Measurements from ENCODE around the gene FH.
A peak's percentile ranks its signal among the peaks of the same experiment; 100 is the strongest.

Gene FH

DNA sequence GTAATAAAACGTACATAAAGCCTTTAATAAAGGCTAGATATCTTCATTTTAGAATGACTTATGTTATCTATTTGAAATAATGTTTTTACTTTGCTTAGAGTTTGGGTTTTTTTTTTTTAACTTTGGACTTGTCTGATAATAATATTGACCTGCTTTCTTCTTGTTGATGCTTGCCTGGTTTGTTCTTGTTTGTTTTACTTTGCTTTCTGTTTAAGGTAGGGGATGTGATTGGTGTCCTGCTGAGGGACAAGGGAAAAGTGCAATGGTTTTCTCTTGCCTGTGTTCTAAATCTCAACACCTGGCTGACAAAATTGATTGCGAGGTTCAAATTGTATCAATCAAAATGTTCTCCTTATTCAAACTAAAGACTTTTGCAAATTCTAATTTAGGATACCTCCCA is 2.2 kb upstream of the FH start:
- DNase-seq (ENCODE audit: low read depth, low spot score): no peak

DNA sequence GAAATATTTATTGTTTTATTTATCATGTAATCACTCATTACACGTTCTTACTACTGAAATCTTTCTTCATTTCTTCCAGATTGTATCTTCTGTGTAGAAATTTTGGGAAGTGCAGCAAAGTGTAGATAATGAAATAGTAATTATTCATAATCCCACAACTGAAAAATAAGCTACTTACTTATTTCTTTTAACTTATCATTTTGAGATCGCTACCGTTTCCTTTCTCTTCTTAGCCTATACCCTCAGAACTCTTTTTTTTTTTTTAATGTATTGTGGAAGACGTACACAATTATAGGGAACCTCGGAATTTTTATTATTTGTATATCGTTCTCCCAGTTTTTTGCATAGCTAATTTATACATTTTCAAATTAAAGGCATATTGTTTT is 518 bp upstream of the FH start:
- no peak for DNase-seq (ENCODE audit: low read depth, low spot score)

DNA sequence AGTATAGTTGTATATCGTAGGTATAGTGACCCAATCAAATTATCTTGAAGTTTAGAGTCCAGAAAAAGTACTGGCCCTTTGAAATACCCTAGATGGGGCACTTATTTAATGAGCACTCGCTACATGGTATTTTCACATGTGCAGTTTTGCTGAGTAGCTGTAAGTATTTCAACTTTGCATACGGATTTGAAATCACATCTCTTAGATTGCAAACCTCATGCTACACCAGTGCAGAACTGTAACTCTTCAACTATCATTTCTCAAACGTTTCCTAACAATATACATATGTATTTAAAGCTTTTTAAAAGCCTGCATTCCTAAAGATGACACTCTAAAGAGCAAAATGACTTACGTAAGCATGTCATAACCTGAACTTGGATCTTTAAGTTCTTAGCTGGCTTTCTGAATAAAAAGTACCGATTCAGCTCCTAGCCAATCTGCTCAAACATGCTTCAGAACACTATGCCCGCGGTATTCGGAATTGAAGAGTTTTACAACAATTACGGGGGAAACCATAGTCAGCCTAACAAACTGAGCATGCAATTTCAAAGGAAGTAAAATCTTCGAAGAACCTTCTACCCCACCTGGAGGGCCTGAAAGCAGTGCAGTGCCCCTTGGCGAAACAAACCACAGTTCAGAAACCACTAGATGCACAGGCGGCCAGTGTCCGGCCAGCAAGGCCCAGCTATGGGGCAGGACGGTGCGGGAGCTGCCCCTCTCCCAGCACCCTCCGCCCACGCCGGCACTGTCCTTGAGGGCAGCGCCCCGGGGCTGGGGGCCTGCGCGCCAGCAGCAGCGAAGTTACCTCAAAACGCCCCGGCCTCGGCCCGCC is 863 bp downstream of the FH start:
- no peak for DNase-seq (ENCODE audit: low read depth, low spot score)

GRCh38 chr1:241513378-241513777 is 6.2 kb downstream of the FH start:
- no peak for DNase-seq (ENCODE audit: low read depth, low spot score)

- DNase-seq (ENCODE audit: low read depth, low spot score): no peak
Observed at GRCh38 chr1:241507189-241507863, 12.2 kb downstream of the FH start.

GRCh38 chr1:241503444-241503843 is 16.1 kb downstream of the FH start:
- no peak for DNase-seq (ENCODE audit: low read depth, low spot score)

GRCh38 chr1:241499910-241500309 is 19.6 kb downstream of the FH start:
- DNase-seq (ENCODE audit: low read depth, low spot score): peak; percentile 62

DNA sequence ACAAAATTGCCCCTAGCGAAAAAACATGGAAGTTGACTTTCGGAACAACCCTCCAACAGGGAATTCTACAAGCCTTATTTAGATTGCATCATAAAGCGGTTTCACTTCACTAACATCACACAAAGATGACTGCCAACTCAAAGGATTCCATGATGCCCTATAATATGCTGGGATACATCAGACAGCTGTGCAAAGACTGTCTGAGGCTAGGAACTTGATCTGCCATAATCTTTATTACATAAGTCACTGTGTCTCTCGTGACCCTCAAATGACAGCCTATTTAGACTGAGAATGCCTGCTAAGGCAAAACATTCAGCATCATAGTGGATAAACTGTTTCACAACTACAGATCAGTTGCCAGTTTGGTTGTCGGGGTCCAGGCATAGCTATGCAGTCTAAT is 23.8 kb downstream of the FH start:
- no peak for DNase-seq (ENCODE audit: low read depth, low spot score)

DNA sequence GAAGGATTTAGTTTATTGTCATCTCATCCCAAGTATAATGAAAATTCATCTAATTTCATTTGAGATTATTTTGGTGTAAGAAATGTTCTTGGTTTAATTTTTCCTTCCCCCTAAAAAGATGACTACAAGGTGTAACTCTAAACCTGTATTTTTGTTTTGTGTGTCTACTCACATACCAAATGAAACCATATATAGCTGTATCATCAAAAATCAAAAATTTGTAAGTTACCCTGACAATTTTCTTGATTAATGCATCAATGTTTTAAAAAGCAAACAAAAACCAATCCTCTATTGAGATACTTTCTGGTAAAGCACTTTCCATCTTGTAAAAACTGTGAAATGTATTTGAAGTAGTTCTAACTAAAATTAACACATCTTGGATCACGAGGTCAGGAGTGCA is 30.8 kb downstream of the FH start:
- DNase-seq (ENCODE audit: low read depth, low spot score): no peak

DNA sequence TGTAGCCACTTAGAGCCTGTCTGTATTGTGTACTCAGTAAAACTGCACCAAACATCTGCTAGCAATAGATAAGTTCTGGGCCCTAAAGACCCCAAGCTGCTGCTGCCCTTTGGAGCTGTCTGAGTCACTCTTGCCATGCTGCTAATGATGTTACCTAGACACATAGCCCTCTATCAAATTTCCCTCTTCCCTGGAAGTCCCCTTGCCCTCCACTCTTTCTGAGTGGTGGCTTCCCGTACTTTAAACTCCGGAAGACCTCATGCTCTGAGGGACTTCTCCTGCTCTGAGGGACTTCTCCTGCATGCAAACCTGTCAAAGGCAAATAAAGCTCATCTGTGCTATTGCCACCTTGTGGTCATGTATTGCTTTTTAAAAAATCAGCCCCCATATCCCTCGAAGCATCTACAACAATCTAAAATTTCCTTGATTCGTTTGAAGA is 34.0 kb downstream of the FH start:
- DNase-seq (ENCODE audit: low read depth, low spot score): peak; percentile 18

DNA sequence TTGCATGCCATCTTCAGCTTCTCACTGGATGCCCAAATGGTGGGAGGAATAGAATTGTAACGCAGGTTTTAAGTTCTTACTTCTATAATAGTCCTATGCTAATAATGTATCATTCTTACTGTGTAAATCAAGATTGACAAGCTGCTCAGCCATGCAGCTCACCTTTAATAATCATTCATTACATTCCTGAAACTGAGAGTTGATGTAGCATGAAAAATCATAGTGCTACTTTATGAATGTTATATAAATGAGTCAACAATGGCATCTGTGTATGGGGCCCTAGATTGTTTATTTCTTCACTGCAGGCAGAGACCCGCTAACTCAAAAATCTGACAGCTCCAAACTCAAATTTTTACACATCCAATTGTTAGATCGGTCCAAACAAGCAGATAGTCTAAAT is 34.4 kb downstream of the FH start:
- DNase-seq (ENCODE audit: low read depth, low spot score): no peak

DNA sequence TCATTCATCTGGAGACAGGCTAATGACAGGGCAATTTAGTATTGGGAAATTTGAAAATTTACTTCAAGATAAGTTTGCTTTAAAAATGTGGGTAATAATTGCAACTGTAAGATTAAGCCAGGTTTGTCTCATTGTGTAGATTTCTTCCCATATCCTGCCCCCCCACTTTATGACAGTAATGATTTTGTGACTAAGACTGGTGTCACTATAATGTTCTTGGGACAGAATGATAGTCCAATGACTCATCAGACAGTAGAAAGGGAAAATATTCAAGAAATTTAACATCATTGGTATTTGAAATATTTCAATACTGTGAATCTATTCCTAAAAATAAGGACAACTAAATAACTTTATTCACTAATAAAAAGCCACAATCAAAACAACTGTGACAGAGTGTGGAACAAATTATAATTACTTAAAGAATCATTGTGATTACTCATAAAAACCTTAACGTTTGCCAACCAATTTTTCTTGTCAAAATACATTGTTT is 36.7 kb downstream of the FH start:
- DNase-seq (ENCODE audit: low read depth, low spot score): peak; percentile 24

GRCh38 chr1:241479294-241479693 is 40.3 kb downstream of the FH start:
- no peak for DNase-seq (ENCODE audit: low read depth, low spot score)

DNA sequence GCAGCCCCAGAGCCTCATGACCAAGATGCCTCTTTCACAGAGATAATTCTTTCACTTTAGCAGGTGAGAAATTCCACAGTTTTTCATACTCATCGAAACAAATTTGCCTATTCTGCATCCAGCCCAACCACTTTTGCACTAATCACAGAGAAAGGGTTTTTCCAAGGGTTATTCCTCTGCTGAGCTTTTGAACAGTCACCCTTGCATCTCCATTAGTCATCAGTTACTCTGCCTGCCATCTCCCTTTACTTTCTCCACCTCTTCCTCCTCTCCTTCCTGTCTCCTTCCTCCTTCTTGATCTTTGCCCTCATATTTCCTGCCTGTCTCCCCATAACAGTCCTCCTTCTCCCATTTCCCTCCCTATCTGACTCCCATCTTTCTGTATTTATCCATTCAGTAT is 43.9 kb downstream of the FH start:
- no peak for DNase-seq (ENCODE audit: low read depth, low spot score)

DNA sequence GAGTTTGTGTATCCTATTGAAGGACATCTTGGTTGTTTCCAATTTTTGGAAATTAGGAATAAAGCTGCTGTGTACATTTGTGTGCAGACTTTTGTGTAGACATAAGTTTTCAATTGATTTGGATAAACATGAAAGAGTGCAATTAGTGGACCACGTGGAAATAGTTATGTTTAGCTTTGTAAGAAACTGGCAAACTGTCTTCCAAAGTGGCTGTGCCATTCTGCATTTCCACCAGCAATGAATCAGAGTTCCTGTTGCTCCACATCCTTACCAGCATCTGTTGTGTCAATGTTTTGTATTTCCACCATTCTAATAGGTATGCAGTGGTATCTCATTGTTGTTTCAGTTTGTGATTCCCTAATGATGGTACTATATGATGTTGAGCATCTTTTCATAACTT is 46.5 kb downstream of the FH start:
- DNase-seq (ENCODE audit: low read depth, low spot score): no peak

GRCh38 chr1:241470908-241471590 is 48.5 kb downstream of the FH start:
- no peak for DNase-seq (ENCODE audit: low read depth, low spot score)

GRCh38 chr1:241470361-241470760 is 49.2 kb downstream of the FH start:
- no peak for DNase-seq (ENCODE audit: low read depth, low spot score)

GRCh38 chr1:241465673-241466072 is 53.9 kb downstream of the FH start:
- no peak for DNase-seq (ENCODE audit: low read depth, low spot score)

GRCh38 chr1:241464985-241465384 is 54.6 kb downstream of the FH start:
- DNase-seq (ENCODE audit: low read depth, low spot score): no peak

DNA sequence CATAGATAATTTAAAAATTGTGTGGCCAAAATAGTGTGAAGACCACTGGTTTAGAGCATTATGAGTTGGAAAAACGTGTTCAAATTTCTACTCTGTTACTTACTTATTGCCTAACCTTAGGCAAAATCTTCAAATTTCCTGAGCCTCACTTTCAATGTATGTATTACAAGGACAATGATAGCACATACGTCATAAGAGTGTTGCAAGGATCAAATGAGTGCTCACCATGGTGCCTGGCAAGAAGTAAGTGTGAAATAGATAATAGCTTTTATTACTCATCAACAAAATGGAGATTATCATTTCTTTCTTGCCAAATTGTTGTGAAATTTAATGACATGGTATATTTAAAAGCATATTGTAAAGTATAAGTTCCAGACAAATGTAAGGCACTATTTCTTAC is 57.2 kb downstream of the FH start:
- no peak for DNase-seq (ENCODE audit: low read depth, low spot score)

- DNase-seq (ENCODE audit: low read depth, low spot score): no peak
Observed at GRCh38 chr1:241460098-241460873, 59.3 kb downstream of the FH start.
